Stimulated activated memory B cell treated with anti-CD40 and anti-IgM and Interleukin-4, amounts not matched to agents 10 μg/mL and 1 μg/mL and 100 μg/mL, for 72 hours (primary cell): Measurements from ENCODE around the gene PRAME.

Experiments
- ATAC-seq: fragments of 150-1000 bp; cut with Tn5 transposase; 2 replicates; pipeline ENCODE4 v1.10.0; 2021
- H3K27ac Mint-ChIP-seq: one replicate; pipeline ENCODE4 v1.8.0; 2022; ENCODE audit warnings: mild to moderate bottlenecking, mixed read lengths
- H3K27me3 Mint-ChIP-seq: one replicate; pipeline ENCODE4 v1.8.0; 2022; ENCODE audit warnings: mixed read lengths
- H3K36me3 Mint-ChIP-seq: one replicate; pipeline ENCODE4 v1.8.0; 2022; ENCODE audit warnings: mixed read lengths
- H3K4me1 Mint-ChIP-seq: one replicate; pipeline ENCODE4 v1.8.0; 2022; ENCODE audit warnings: mixed read lengths
- H3K4me3 Mint-ChIP-seq: one replicate; pipeline ENCODE4 v1.8.0; 2022; ENCODE audit warnings: mild to moderate bottlenecking, moderate library complexity, mixed read lengths
- H3K9me3 Mint-ChIP-seq: one replicate; pipeline ENCODE4 v1.8.0; 2022; ENCODE audit warnings: mixed read lengths

The PRAME gene

DNA sequence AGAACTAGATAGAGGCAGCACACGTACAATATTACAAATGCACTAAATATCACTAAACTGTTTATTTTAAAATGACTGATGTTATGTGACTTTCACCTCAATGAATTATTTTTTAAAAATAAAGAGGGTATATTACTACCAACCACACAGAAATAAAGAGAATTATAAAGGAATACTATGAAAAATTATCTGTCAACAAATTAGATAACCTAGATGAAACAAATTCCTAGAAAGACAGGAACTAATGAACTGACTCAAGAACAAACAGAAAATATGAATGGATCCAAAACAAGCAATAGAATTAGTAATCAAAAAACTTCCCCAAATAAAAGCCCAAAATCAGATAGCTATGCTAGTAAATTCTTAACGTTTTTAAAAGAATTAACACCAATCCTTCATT lies 60.8 kb downstream of the PRAME start:
- Mint-ChIP-seq H3K4me3 (no peak overlapping the region), H3K27me3 (no peaks in the 10 kb centered on the region), H3K9me3 (no peaks in the 10 kb centered on the region), H3K36me3 (peaks cover 29% of the 10 kb centered on the region), H3K27ac (no peak overlapping the region), H3K4me1 (no peaks in the 10 kb centered on the region)
- ATAC-seq = no peak
